ENCODE measurements around the gene RPS6KL1. TPM values are rescaled to one million over a fixed set of nuclear protein-coding genes. Genes with fewer than 3 reads are reported as not detected.

Gene RPS6KL1
- total RNA-seq, 1 experiment from 2014 or later, result 18.8 TPM

- Histone ChIP-seq H3K14ac (ENCODE audit: insufficient read depth, low read length) (no peak overlapping the region), H3K23ac (ENCODE audit: insufficient read length, low read depth, low read length) (no peak overlapping the region), H2AK5ac (ENCODE audit: insufficient read length, low read length) (no peak overlapping the region), H4K5ac (ENCODE audit: insufficient read length, low read depth, low read length) (no peak overlapping the region), H3K4me1 (ENCODE audit: insufficient read depth, low read length) (no peaks in the 10 kb centered on the region; the same call in 1 of the 2 replicates), H3K9me3 (ENCODE audit: control insufficient read depth, low read depth, low read length) (no peaks in the 10 kb centered on the region), H2BK15ac (ENCODE audit: low read depth, low read length) (no peak overlapping the region), H2BK12ac (ENCODE audit: insufficient read length, low read depth, low read length) (no peak overlapping the region), H3K9ac (ENCODE audit: extremely low read depth, insufficient read length, low read length) (no peak overlapping the region), H3K27me3 (ENCODE audit: insufficient read depth, low read length) (no peaks in the 10 kb centered on the region), H4K20me1 (ENCODE audit: control insufficient read depth, insufficient read depth, insufficient read length) (no peaks in the 10 kb centered on the region), H4K8ac (replicated peaks; ENCODE audit: insufficient read length, low read depth, low read length) (no peak overlapping the region), H2AFZ (ENCODE audit: low read length) (no peak overlapping the region), H3K79me1 (ENCODE audit: insufficient read depth, low read depth, low read length, poor library complexity, severe bottlenecking) (no peaks in the 10 kb centered on the region), H3T11ph (ENCODE audit: low read length) (no peak overlapping the region), H2BK5ac (ENCODE audit: insufficient read length, low read length) (no peak overlapping the region), H3K79me2 (ENCODE audit: insufficient read depth, low read length) (no peaks in the 10 kb centered on the region), H3K4ac (ENCODE audit: low read depth, low read length) (no peak overlapping the region), H3K23me2 (ENCODE audit: insufficient read length, low read depth, low read length, poor library complexity, severe bottlenecking) (no peaks in the 10 kb centered on the region), H3K18ac (ENCODE audit: insufficient read length, low read depth, low read length) (no peak overlapping the region), H3K56ac (ENCODE audit: insufficient read length, low read depth, low read length) (no peak overlapping the region), H4K91ac (ENCODE audit: insufficient read length, low read depth, low read length) (no peak overlapping the region), H3K27ac (ENCODE audit: insufficient read length, low read depth, low read length) (no peak overlapping the region), H2BK20ac (ENCODE audit: low read depth, low read length, poor library complexity, severe bottlenecking) (no peak overlapping the region), H2BK120ac (ENCODE audit: low read depth, low read length, poor library complexity, severe bottlenecking) (no peak overlapping the region), H3K4me2 (ENCODE audit: insufficient read depth, insufficient read length, low read length) (no peak overlapping the region)
- TF ChIP-seq CTCF (conservative IDR thresholded peaks at IDR 0.05), result peak; percentile 75
- peaks cover 0 to 1% (median under 1%) of the 10 kb centered on the region in 3 experiments; a peak in 4 of 7 replicates for H3K36me3 Mint-ChIP-seq (ENCODE audit: insufficient read depth in 1 of 3, low read depth in 3 of 3)
- no CpG with 5 or more reads among the region's 6 CpGs for WGBS (ENCODE audit: extremely low coverage, insufficient read length, low lambda C conversion rate)
- no peaks in the 10 kb centered on the region for H3K27me3 Mint-ChIP-seq (ENCODE audit: low read depth)
- H3K4me1 Mint-ChIP-seq, result peaks cover 0 to 3% of the 10 kb centered on the region in 2 experiments; a peak in 1 of 4 replicates
- peak; percentile 62 for DNase-seq
- no peak overlapping the region for H3K4me3 Mint-ChIP-seq
- no peaks in the 10 kb centered on the region for H3K9me3 Mint-ChIP-seq
- no peak overlapping the region for H3K27ac Mint-ChIP-seq
These were observed 9.0 kb downstream of the RPS6KL1 start for GRCh38 chr14:74913986-74914573.
